ENCODE results near the gene SMIM43.

GRCh38 chr4:121800638-121800960, 35.6 kb upstream of the SMIM43 start:
- TF ChIP-seq CTCF (optimal IDR thresholded peaks at IDR 0.05 in 1 of 3, IDR thresholded peaks at IDR 0.05 in 1 of 3, conservative IDR thresholded peaks at IDR 0.05 in 1 of 3; ENCODE audit: extremely low read depth in 1 of 3, insufficient read depth in 2 of 3, low read length in 3 of 3) (no peak), EZH2 (IDR thresholded peaks at IDR 0.05; ENCODE audit: low read length) (no peak)

Data from keratinocyte (primary cell).